Endothelial cell of hepatic sinusoid (primary cell): ENCODE data around the gene GOLGA6B.
"Not testable (repeated sequence)": the region's sequence is repeated elsewhere in the genome, so short reads cannot be mapped to it uniquely, and the experiment has no call there.

Experiments
- in situ Hi-C: cut with HindIII; loops from 2 replicates; pipeline ENCODE4 v1.10.0; 2017; ENCODE audit warnings: low sequenced_read_pairs

The GOLGA6B gene

GRCh38 chr15:72654397-72654796 lies at the start of gene GOLGA6B:
TSS of gene GOLGA6B (plus strand) at chr15:72654697. CDS start at chr15:72654738, 41 bp downstream.
- in situ Hi-C loops: not testable (repeated sequence)

GRCh38 chr15:72604794-72605193 lies 49.7 kb upstream of the GOLGA6B start:
- in situ Hi-C loops: no loop called here

DNA sequence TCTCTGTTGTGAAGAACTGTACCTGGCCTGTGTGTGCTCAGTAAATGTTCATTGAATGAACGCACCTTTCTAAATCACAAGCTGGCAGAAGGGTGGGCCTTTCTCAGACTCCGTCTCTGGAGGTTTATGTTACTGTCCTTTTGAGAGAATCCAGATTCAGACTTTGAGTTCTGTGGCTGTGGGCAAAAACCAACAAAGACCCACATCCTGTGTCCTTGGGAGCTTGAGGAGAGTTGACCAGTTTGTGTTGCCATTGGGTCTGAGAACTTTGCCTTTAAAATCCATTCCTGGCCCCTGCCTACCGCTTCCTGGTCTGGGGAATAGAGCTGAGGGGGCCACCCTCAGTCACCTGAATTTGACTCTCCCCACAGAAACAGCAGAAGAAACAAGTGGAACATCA lies 46.4 kb upstream of the GOLGA6B start:
- in situ Hi-C loops: not testable (repeated sequence)

GRCh38 chr15:72609862-72610261 lies 44.6 kb upstream of the GOLGA6B start:
- in situ Hi-C loops: no loop called here

DNA sequence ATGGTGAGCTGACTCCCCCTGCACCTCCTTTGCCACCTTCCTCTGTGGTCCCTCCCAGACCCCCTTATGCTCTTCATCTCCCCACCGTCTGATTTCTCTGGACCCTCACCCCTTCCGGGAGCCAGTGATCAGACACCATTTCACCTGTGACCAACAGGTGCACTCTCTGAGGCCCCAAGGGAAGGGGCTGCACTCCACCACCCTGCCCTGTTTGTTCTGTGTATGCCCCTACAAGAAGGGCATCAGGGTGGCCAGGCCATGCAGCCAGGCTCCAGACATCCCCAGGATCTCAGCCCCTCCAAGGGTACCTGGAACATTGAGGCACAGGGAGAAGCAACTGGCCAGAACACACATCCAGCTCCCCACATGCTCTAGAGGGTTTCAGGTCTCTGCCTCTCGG lies 42.2 kb upstream of the GOLGA6B start:
- in situ Hi-C loops: not testable (repeated sequence)

GRCh38 chr15:72614810-72615532 lies 39.5 kb upstream of the GOLGA6B start:
- in situ Hi-C loops: no loop called here

- in situ Hi-C loops: not testable (repeated sequence)
These were observed 38.8 kb upstream of the GOLGA6B start for GRCh38 chr15:72615533-72616233.

DNA sequence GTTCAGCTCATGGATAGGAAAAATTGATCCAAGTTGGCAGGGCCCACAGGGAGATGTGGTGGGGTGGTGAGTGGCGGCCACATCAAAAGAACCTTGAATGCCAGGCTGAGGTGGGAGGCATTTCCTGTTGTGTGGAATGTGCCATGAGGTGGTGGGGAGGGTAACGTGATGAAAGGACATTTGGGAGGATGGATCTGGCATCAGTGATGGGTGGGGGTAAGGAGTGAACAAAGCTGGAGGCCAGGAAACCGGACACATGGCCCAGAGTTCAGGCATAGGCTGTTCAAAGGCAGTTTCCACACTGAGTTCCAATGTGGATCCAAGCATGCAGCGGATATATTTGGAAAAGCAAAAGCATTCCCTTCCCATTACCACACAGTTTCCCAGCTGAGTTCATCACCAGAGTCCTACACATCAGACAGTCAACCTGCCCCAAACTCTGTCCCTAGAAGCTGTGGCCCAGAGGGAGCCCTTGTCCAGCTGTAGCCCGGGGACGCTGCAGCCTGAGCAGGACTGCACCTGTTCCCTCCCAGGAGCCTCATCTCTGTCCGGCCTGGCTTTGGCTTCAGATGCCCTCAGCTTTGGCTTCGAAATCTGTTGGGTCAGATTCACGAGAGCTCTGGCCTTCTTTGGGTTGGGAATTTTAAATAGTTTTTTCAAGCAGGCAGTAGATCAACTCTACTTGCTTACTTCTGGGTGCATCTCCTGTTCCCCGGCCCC lies 37.8 kb upstream of the GOLGA6B start:
- in situ Hi-C loops: no loop called here

GRCh38 chr15:72623854-72624253 lies 30.6 kb upstream of the GOLGA6B start:
- in situ Hi-C loops: not testable (repeated sequence)

DNA sequence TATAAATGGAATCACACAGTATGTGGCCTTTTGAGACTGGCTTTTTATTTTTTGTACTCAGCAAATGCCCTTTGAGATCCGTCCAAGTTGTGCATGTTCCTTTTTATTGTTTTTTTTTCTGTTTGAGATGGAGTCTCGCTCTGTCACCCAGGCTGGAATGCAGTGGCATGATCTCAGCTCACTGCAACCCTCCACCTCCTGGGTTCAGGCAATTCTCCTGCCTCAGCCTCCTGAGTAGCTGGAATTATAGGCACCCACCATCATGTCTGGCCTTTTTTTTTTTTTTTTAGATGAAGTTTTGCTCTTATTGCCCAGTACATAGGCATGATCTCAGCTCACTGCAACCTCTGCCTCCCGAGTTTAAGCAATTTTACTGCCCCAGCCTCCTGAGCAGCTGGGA lies 28.3 kb upstream of the GOLGA6B start:
- in situ Hi-C loops: not testable (repeated sequence)

DNA sequence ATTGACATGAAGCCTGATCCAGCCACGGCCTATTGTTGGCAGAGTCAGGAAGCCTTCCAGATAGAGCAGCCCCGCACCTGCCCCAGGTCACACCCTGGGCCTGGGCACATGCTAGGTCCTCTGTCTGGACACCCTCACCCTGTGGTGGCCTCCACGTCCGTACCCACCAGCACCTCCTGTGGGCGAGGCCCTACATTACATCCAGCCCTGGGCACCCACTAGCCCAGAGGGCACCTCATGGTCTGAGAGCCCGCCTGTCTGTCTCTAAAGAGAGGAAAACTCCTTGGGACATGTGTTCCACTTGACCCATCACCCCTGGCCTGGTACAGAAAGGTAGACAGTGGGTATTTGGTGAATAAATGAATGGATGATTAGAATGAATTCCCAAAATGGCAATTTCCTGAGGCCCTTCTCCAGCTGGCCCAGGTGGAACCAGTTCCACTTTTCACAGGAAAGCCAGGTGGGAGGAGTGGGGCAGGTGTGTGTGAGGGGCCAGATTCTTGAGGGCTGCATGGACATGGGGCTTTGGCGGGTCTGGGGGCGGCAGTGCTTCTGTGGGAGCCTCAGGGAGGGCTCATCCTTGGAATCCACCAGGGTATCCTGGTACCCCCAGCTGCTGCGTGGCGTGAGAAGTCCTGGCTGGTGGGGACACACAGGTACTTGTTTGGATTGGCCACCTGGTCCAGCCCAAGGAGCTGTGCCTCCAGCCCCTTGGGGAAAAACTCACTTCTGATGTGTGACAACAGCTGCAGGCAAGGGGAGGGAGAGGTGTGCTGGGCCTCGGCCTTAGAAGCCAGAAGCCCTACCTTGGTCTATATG lies 26.0 kb upstream of the GOLGA6B start:
- in situ Hi-C loops: not testable (repeated sequence)

- in situ Hi-C loops: not testable (repeated sequence)
These were observed 25.4 kb upstream of the GOLGA6B start for GRCh38 chr15:72629068-72629570.

DNA sequence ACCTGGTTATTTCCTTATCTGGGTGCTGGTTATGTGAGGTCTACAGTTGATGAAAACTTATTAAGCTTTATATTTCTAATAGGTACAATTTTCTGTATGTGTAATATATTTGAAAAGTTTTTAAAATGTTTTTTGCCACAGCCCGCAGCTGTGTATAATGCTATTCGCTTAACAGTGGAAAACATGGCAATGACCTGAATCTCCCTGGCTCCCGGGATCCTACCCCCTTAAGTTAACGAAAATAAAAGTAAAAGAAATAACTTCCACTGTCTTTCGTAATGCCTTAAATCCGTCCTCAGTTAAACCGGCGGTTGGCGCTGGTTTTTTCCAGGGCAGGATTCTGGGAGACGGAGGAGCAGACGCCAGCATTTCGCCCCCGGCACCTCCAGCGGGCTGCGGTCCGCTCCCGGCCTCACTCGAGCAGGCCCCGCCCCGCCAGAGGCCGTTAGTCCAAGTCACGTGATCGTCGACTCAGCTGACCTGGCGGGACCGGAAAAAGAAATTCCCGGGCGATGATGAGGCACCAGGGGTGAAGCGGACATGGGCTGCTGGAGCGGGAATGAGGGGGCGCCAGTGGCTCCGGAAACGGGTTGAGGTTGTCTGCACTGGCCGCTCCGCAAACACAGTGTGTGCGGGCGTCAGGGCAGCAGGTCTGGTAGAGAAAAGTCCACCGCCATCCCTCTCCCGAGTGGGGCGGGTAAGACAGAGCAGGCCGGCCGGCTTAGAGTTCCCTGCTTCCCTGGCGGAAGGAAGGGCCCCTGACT lies 17.8 kb upstream of the GOLGA6B start:
- in situ Hi-C loops: not testable (repeated sequence)

DNA sequence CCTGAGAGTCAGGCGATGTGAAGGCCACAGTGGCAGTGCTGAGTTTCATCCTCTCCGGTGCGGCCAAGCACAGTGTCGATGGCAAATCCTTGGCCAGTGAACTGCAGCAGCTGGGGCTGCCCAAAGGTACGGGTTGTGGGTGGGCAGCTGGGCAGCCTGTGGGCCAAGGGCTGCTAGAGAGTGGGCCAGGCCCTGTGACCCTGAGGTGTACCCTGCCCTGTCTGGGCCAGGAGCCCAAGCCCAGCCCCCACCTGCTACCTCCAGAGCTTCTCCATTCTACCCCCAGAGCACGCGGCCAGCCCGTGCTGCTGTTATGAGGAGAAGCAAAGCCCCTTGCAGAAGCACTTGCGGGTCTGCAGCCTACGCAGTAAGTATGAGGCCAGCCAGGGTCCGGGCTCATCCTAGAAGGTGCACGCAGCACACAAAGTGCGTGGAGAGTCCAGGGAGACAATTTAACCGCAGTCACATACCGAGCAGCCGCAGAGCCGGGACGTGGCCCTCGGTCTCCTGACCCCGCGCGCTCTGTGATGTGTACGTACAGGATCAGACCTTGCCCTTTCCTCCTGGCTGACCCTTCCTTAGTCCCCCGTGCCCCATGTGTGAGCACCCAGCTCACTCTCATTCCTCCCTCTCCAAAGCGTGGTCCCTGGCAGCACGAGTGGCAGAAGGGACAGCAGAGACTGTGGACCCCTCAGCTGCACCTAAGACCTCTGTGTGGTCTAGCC lies 14.6 kb upstream of the GOLGA6B start:
- in situ Hi-C loops: not testable (repeated sequence)

- in situ Hi-C loops: not testable (repeated sequence)
These were observed 12.2 kb upstream of the GOLGA6B start for GRCh38 chr15:72642271-72642670.

GRCh38 chr15:72648631-72649253 lies 5.8 kb upstream of the GOLGA6B start:
- in situ Hi-C loops: not testable (repeated sequence)

DNA sequence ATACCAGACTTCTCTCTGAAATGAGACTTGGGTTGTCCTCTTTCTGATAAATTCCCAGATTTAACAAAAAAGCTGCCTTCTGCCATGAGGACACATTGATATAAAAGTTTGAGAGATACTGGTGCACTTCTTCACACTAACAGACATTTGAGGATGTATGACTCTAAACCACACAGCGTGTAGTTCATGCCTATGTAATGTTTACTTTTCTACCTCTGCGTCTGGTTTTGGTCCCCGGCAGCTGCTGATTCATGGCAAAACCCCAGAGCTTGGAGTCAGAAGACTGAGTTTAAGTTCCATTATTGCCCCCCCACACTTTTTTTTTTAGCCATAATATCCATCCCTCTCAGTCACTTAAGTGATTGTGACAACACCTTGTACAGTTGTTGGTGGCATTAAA lies 1.5 kb downstream of the GOLGA6B start:
- in situ Hi-C loops: not testable (repeated sequence)

DNA sequence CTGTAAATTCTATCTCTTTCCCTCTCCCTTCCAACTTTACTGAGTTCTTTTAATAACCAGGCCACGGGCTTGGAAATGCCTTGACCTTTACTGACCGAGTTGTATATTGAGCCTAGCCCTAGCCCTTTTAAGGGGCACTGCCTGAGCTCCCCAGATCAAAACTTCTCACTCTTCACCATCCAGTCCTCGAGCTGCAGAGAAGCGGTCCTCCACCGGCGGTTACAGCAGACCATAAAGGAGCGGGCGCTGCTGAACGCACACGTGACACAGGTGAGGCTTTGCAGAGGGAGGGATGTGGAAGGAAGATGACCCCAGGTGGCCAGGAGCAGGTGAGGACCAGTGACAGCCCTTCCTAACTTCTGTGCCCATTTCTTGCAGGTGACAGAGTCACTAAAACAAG lies 6.6 kb downstream of the GOLGA6B start:
- in situ Hi-C loops: not testable (repeated sequence)

DNA sequence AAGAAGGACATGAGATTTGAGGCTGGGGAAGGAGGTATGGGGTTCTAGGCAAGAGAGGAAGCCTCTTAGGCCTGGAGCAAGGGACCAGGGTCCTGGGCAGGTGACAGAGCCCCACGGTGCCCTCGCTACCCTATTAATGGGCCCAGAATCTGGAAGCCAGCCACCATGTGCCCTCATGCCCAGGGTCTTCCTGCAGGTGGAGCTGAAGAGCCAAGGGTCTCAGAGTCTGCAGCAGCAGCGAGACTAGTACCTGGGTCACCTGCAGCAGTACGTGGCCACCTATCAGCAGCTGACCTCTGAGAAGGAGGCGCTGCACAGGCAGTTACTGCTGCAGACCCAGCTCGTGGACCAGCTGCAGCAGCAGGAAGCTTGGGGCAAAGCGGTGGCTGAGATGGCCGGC lies 9.4 kb downstream of the GOLGA6B start:
- in situ Hi-C loops: not testable (repeated sequence)
